Measurements from ENCODE around the gene LGR6.
A peak's percentile ranks its signal among the peaks of the same experiment; 100 is the strongest.

Gene LGR6

GRCh38 chr1:202268032-202268431 lies 74.4 kb downstream of the LGR6 start:
- no peak for DNase-seq

GRCh38 chr1:202268817-202269216 lies 75.2 kb downstream of the LGR6 start:
- no peak for DNase-seq

- no peak for DNase-seq
These were observed 77.3 kb downstream of the LGR6 start for GRCh38 chr1:202270871-202271326.

GRCh38 chr1:202272103-202272845 lies 78.7 kb downstream of the LGR6 start:
- no peak for DNase-seq

- peak; percentile 19 for DNase-seq
These were observed 81.0 kb downstream of the LGR6 start for GRCh38 chr1:202274611-202275010.

GRCh38 chr1:202275061-202275770 lies 81.6 kb downstream of the LGR6 start:
- no peak for DNase-seq

- DNase-seq, result no peak
These were observed 82.6 kb downstream of the LGR6 start for GRCh38 chr1:202276081-202276715.

- no peak for DNase-seq
These were observed 83.3 kb downstream of the LGR6 start for GRCh38 chr1:202276920-202277319.

- DNase-seq, result no peak
These were observed 85.2 kb downstream of the LGR6 start for GRCh38 chr1:202278751-202279150.

GRCh38 chr1:202279806-202280205 lies 86.2 kb downstream of the LGR6 start:
- DNase-seq, result no peak

- no peak for DNase-seq
These were observed 87.0 kb downstream of the LGR6 start for GRCh38 chr1:202280595-202280994.

GRCh38 chr1:202281316-202282024 lies 87.9 kb downstream of the LGR6 start:
- DNase-seq, result no peak

GRCh38 chr1:202282025-202282371 lies 88.4 kb downstream of the LGR6 start:
- no peak for DNase-seq

- DNase-seq, result no peak
These were observed 89.1 kb downstream of the LGR6 start for GRCh38 chr1:202282596-202283283.

- DNase-seq, result peak; percentile 66
These were observed 89.8 kb downstream of the LGR6 start for GRCh38 chr1:202283379-202283844.

- no peak for DNase-seq
These were observed 90.4 kb downstream of the LGR6 start for GRCh38 chr1:202283991-202284390.

- no peak for DNase-seq
These were observed 92.3 kb downstream of the LGR6 start for GRCh38 chr1:202285908-202286307.

GRCh38 chr1:202286622-202287097 lies 93.1 kb downstream of the LGR6 start:
- no peak for DNase-seq

- DNase-seq, result no peak
These were observed 93.6 kb downstream of the LGR6 start for GRCh38 chr1:202287196-202287595.

GRCh38 chr1:202288177-202288576 lies 94.6 kb downstream of the LGR6 start:
- DNase-seq, result no peak

- DNase-seq, result peak; percentile 39
These were observed 95.4 kb downstream of the LGR6 start for GRCh38 chr1:202289009-202289408.

- DNase-seq, result no peak
These were observed 97.4 kb downstream of the LGR6 start for GRCh38 chr1:202291001-202291400.
